K562 (cell line): ENCODE data around the gene LUC7L3. TPM values are rescaled to one million over a fixed set of nuclear protein-coding genes. Genes with fewer than 3 reads are reported as not detected.

Experiments
- microRNA-seq: library from miRNA; unstranded; fragments of <30 nt; microRNA quantifications from one replicate; pipeline ENCODE4, GENCODE V29; 2018; ENCODE audit warnings: borderline microRNAs expressed
- polyA plus RNA-seq, 8 experiments: library from polyadenylated mRNA; depleted of rRNA in 4 of 8; stranded (reverse) in 5 of 8; unstranded in 3 of 8; fragments of >200 nt; fragmentation: Nextera tagmentation in 2 of 8; fragmentation: Illumina TruSeq in 1 of 8; extraction: Ambion mirVana in 2 of 8; extraction: Trizol in 1 of 8; gene quantifications; 2 replicates each; pipeline versions ENCODE4 v1.2.1 to v1.2.3, GENCODE V29; 2011 to 2014; ENCODE audit warnings: inconsistent platforms in 1 of 8, missing spikeins in 1 of 8
- small RNA-seq: library from RNA; depleted of rRNA; stranded (forward); fragments of <200 nt; gene quantifications from one replicate; pipeline ENCODE3, GENCODE V24; 2014
- total RNA-seq, 7 experiments: library from RNA; depleted of rRNA in 6 of 7; stranded (reverse); fragments of >200 nt in 6 of 7; fragmentation: Illumina TruSeq in 2 of 7; extraction: Trizol in 2 of 7; gene quantifications; 2 replicates each; pipeline versions ENCODE4 v1.2.1 to v1.2.3, GENCODE V29; 2011 to 2021; ENCODE audit warnings: low replicate concordance in 1 of 7

The LUC7L3 gene
- total and polyA plus RNA-seq, 9 of the 15 experiments (the other 6 are each of a cell fraction or from before 2014, with no cell fraction given), result 80.8 to 284 (median 127) TPM

Small RNAs within 50 kb of the gene (microRNA-seq; reads per million reads assigned to microRNA genes)
- not detected for gene MIR8059

Small RNAs within 50 kb of the gene (small RNA-seq; reads per million reads assigned to genes)
- gene AC005921.1, result not detected
- not detected for gene MIR8059
- not detected for gene RF00019

Other genes starting within 250 kb of the LUC7L3 start
Only the 7 nearest of the 10 such genes appear.
- 1.0 and 2.6 TPM in 2 replicates for gene SPATA20, start 172.4 kb upstream of the LUC7L3 start, total RNA-seq (2014; rRNA removed)
- 0.67 and 0.80 TPM in 2 replicates for gene SPATA20, start 172.4 kb upstream of the LUC7L3 start, total RNA-seq (2014; rRNA removed; fragmentation: Illumina TruSeq; extraction: Trizol)
- 1.8 and 2.1 TPM in 2 replicates for gene SPATA20, start 172.4 kb upstream of the LUC7L3 start, total RNA-seq (2015; rRNA removed; fragmentation: Illumina TruSeq; extraction: Trizol)
- 2.5 and 3.2 TPM in 2 replicates for gene SPATA20, start 172.4 kb upstream of the LUC7L3 start, total RNA-seq (2021)
- gene SPATA20, start 172.4 kb upstream of the LUC7L3 start, polyA plus RNA-seq (2011; rRNA removed), result 1.5 and 5.8 TPM in 2 replicates
- gene SPATA20, start 172.4 kb upstream of the LUC7L3 start, polyA plus RNA-seq (2014; fragmentation: Illumina TruSeq; extraction: Trizol), result 1.3 and 2.1 TPM in 2 replicates
- under 1 TPM; 0.08 to 0.13 TPM for gene SPATA20, start 172.4 kb upstream of the LUC7L3 start, polyA plus RNA-seq (2014; fragmentation: Nextera tagmentation; extraction: Ambion mirVana)
- 3.7 and 4.0 TPM in 2 replicates for gene SPATA20, start 172.4 kb upstream of the LUC7L3 start, polyA plus RNA-seq (2014; rRNA removed)
- not detected in 2 replicates for gene CACNA1G, start 158.9 kb upstream of the LUC7L3 start, total RNA-seq (2014; rRNA removed)
- gene CACNA1G, start 158.9 kb upstream of the LUC7L3 start, total RNA-seq (2014; rRNA removed; fragmentation: Illumina TruSeq; extraction: Trizol), result not detected in 2 replicates
- not detected in 2 replicates for gene CACNA1G, start 158.9 kb upstream of the LUC7L3 start, total RNA-seq (2015; rRNA removed; fragmentation: Illumina TruSeq; extraction: Trizol)
- gene CACNA1G, start 158.9 kb upstream of the LUC7L3 start, total RNA-seq (2021), result not detected in 2 replicates
- 0.01 TPM in 1 of 2 replicates, not detected in the other for gene CACNA1G, start 158.9 kb upstream of the LUC7L3 start, polyA plus RNA-seq (2011; rRNA removed)
- not detected in 2 replicates for gene CACNA1G, start 158.9 kb upstream of the LUC7L3 start, polyA plus RNA-seq (2014; fragmentation: Illumina TruSeq; extraction: Trizol)
- gene CACNA1G, start 158.9 kb upstream of the LUC7L3 start, polyA plus RNA-seq (2014; fragmentation: Nextera tagmentation; extraction: Ambion mirVana), result not detected
- not detected in 2 replicates for gene CACNA1G, start 158.9 kb upstream of the LUC7L3 start, polyA plus RNA-seq (2014; rRNA removed)
- not detected in 2 replicates for gene ABCC3, start 84.7 kb upstream of the LUC7L3 start, total RNA-seq (2014; rRNA removed)
- gene ABCC3, start 84.7 kb upstream of the LUC7L3 start, total RNA-seq (2014; rRNA removed; fragmentation: Illumina TruSeq; extraction: Trizol), result not detected in 2 replicates
- gene ABCC3, start 84.7 kb upstream of the LUC7L3 start, total RNA-seq (2015; rRNA removed; fragmentation: Illumina TruSeq; extraction: Trizol), result not detected in 2 replicates
- gene ABCC3, start 84.7 kb upstream of the LUC7L3 start, total RNA-seq (2021), result 0.34 and 1.6 TPM in 2 replicates
- gene ABCC3, start 84.7 kb upstream of the LUC7L3 start, polyA plus RNA-seq (2011; rRNA removed), result 0.78 and 0.93 TPM in 2 replicates
- gene ABCC3, start 84.7 kb upstream of the LUC7L3 start, polyA plus RNA-seq (2014; fragmentation: Illumina TruSeq; extraction: Trizol), result not detected in 2 replicates
- under 1 TPM in 1 of 2 experiments, not detected in 1; 0.03 TPM for gene ABCC3, start 84.7 kb upstream of the LUC7L3 start, polyA plus RNA-seq (2014; fragmentation: Nextera tagmentation; extraction: Ambion mirVana)
- gene ABCC3, start 84.7 kb upstream of the LUC7L3 start, polyA plus RNA-seq (2014; rRNA removed), result 0.07 TPM in 1 of 2 replicates, not detected in the other
- gene ANKRD40, start 11.7 kb upstream of the LUC7L3 start, total RNA-seq (2014; rRNA removed), result 16.6 and 17.8 TPM in 2 replicates
- 28.1 and 30.5 TPM in 2 replicates for gene ANKRD40, start 11.7 kb upstream of the LUC7L3 start, total RNA-seq (2014; rRNA removed; fragmentation: Illumina TruSeq; extraction: Trizol)
- gene ANKRD40, start 11.7 kb upstream of the LUC7L3 start, total RNA-seq (2015; rRNA removed; fragmentation: Illumina TruSeq; extraction: Trizol), result 26.8 and 27.7 TPM in 2 replicates
- 26.1 and 28.3 TPM in 2 replicates for gene ANKRD40, start 11.7 kb upstream of the LUC7L3 start, total RNA-seq (2021)
- gene ANKRD40, start 11.7 kb upstream of the LUC7L3 start, polyA plus RNA-seq (2011; rRNA removed), result 23.6 and 28.4 TPM in 2 replicates
- 26.1 and 28.9 TPM in 2 replicates for gene ANKRD40, start 11.7 kb upstream of the LUC7L3 start, polyA plus RNA-seq (2014; fragmentation: Illumina TruSeq; extraction: Trizol)
- gene ANKRD40, start 11.7 kb upstream of the LUC7L3 start, polyA plus RNA-seq (2014; fragmentation: Nextera tagmentation; extraction: Ambion mirVana), result 1 to 10 TPM; 9.0 to 9.9 TPM
- gene ANKRD40, start 11.7 kb upstream of the LUC7L3 start, polyA plus RNA-seq (2014; rRNA removed), result 17.5 and 19.4 TPM in 2 replicates
- gene ANKRD40CL, start 47.9 kb downstream of the LUC7L3 start, total RNA-seq (2014; rRNA removed), result not detected in 2 replicates
- gene ANKRD40CL, start 47.9 kb downstream of the LUC7L3 start, total RNA-seq (2014; rRNA removed; fragmentation: Illumina TruSeq; extraction: Trizol), result not detected in 2 replicates
- not detected in 2 replicates for gene ANKRD40CL, start 47.9 kb downstream of the LUC7L3 start, total RNA-seq (2015; rRNA removed; fragmentation: Illumina TruSeq; extraction: Trizol)
- not detected in 2 replicates for gene ANKRD40CL, start 47.9 kb downstream of the LUC7L3 start, total RNA-seq (2021)
- gene ANKRD40CL, start 47.9 kb downstream of the LUC7L3 start, polyA plus RNA-seq (2011; rRNA removed), result not detected in 2 replicates
- not detected in 2 replicates for gene ANKRD40CL, start 47.9 kb downstream of the LUC7L3 start, polyA plus RNA-seq (2014; fragmentation: Illumina TruSeq; extraction: Trizol)
- not detected for gene ANKRD40CL, start 47.9 kb downstream of the LUC7L3 start, polyA plus RNA-seq (2014; fragmentation: Nextera tagmentation; extraction: Ambion mirVana)
- gene ANKRD40CL, start 47.9 kb downstream of the LUC7L3 start, polyA plus RNA-seq (2014; rRNA removed), result not detected in 2 replicates
- not detected in 2 replicates for gene WFIKKN2, start 116.0 kb downstream of the LUC7L3 start, total RNA-seq (2014; rRNA removed)
- gene WFIKKN2, start 116.0 kb downstream of the LUC7L3 start, total RNA-seq (2014; rRNA removed; fragmentation: Illumina TruSeq; extraction: Trizol), result not detected in 2 replicates
- not detected in 2 replicates for gene WFIKKN2, start 116.0 kb downstream of the LUC7L3 start, total RNA-seq (2015; rRNA removed; fragmentation: Illumina TruSeq; extraction: Trizol)
- 0.07 TPM in 1 of 2 replicates, not detected in the other for gene WFIKKN2, start 116.0 kb downstream of the LUC7L3 start, total RNA-seq (2021)
- gene WFIKKN2, start 116.0 kb downstream of the LUC7L3 start, polyA plus RNA-seq (2011; rRNA removed), result not detected in 2 replicates
- not detected in 2 replicates for gene WFIKKN2, start 116.0 kb downstream of the LUC7L3 start, polyA plus RNA-seq (2014; fragmentation: Illumina TruSeq; extraction: Trizol)
- gene WFIKKN2, start 116.0 kb downstream of the LUC7L3 start, polyA plus RNA-seq (2014; fragmentation: Nextera tagmentation; extraction: Ambion mirVana), result not detected
- not detected in 2 replicates for gene WFIKKN2, start 116.0 kb downstream of the LUC7L3 start, polyA plus RNA-seq (2014; rRNA removed)
- 4.8 and 13.9 TPM in 2 replicates for gene TOB1, start 146.8 kb downstream of the LUC7L3 start, total RNA-seq (2014; rRNA removed)
- 12.4 and 13.2 TPM in 2 replicates for gene TOB1, start 146.8 kb downstream of the LUC7L3 start, total RNA-seq (2014; rRNA removed; fragmentation: Illumina TruSeq; extraction: Trizol)
- 13.2 TPM in 2 replicates for gene TOB1, start 146.8 kb downstream of the LUC7L3 start, total RNA-seq (2015; rRNA removed; fragmentation: Illumina TruSeq; extraction: Trizol)
- 29.9 and 31.0 TPM in 2 replicates for gene TOB1, start 146.8 kb downstream of the LUC7L3 start, total RNA-seq (2021)
- gene TOB1, start 146.8 kb downstream of the LUC7L3 start, polyA plus RNA-seq (2011; rRNA removed), result 10.5 and 10.8 TPM in 2 replicates
- gene TOB1, start 146.8 kb downstream of the LUC7L3 start, polyA plus RNA-seq (2014; fragmentation: Illumina TruSeq; extraction: Trizol), result 14.9 and 17.6 TPM in 2 replicates
- 10 to 100 TPM; 44.9 to 63.7 TPM for gene TOB1, start 146.8 kb downstream of the LUC7L3 start, polyA plus RNA-seq (2014; fragmentation: Nextera tagmentation; extraction: Ambion mirVana)
- gene TOB1, start 146.8 kb downstream of the LUC7L3 start, polyA plus RNA-seq (2014; rRNA removed), result 10.9 and 11.8 TPM in 2 replicates